Activated CD4-positive, CD25-positive, alpha-beta regulatory T cell treated with anti-CD3 and anti-CD28 coated beads, Interleukin-2, amount 50 U/mL, for 24 hours (primary cell): Measurements from ENCODE around the gene ANO10.
"Not testable (repeated sequence)": the region's sequence is repeated elsewhere in the genome, so short reads cannot be mapped to it uniquely, and the experiment has no call there.

Experiments used
- ATAC-seq, 2 donors: fragments of 150-1000 bp; cut with Tn5 transposase; one replicate each; pipeline ENCODE4 v1.10.0; 2021; ENCODE audit warnings: mild to moderate bottlenecking in 1 of 2, moderate library complexity in 1 of 2

The ANO10 gene

GRCh38 chr3:43621656-43622432, at the start of gene ANO10:
Gene ANO10, minus strand, starts transcription at chr3:43622011. Its CDS starts 16,159 bp downstream, at chr3:43605852.
- peak; percentile 90 to 92 for ATAC-seq

GRCh38 chr3:43670635-43671522, 49.1 kb upstream of the ANO10 start:
- ATAC-seq, result no peak

- not testable (repeated sequence) for ATAC-seq
Observed at GRCh38 chr3:43665011-43665410, 43.2 kb upstream of the ANO10 start.

GRCh38 chr3:43661376-43661775, 39.6 kb upstream of the ANO10 start:
- not testable (repeated sequence) for ATAC-seq

GRCh38 chr3:43659250-43659880, 37.6 kb upstream of the ANO10 start:
- ATAC-seq, result no peak

GRCh38 chr3:43656390-43656789, 34.6 kb upstream of the ANO10 start:
- ATAC-seq, result not testable (repeated sequence)

GRCh38 chr3:43650345-43650744, 28.5 kb upstream of the ANO10 start:
- ATAC-seq, result no peak

GRCh38 chr3:43649365-43649968, 27.7 kb upstream of the ANO10 start:
- no peak for ATAC-seq

GRCh38 chr3:43648957-43649356, 27.1 kb upstream of the ANO10 start:
- ATAC-seq, result no peak

GRCh38 chr3:43647331-43648166, 25.7 kb upstream of the ANO10 start:
- no peak for ATAC-seq

GRCh38 chr3:43644443-43644842, 22.6 kb upstream of the ANO10 start:
- no peak for ATAC-seq

- no peak for ATAC-seq
Observed at GRCh38 chr3:43641306-43642114, 19.7 kb upstream of the ANO10 start.

- ATAC-seq, result no peak
Observed at GRCh38 chr3:43640681-43641080, 18.9 kb upstream of the ANO10 start.

- ATAC-seq, result peak in 1 of 2 donors; percentile 43
Observed at GRCh38 chr3:43638594-43639447, 17.0 kb upstream of the ANO10 start.

- no peak for ATAC-seq
Observed at GRCh38 chr3:43637702-43638101, 15.9 kb upstream of the ANO10 start.

- ATAC-seq, result no peak
Observed at GRCh38 chr3:43632986-43633385, 11.2 kb upstream of the ANO10 start.

- no peak for ATAC-seq
Observed at GRCh38 chr3:43632269-43632733, 10.5 kb upstream of the ANO10 start.

- no peak for ATAC-seq
Observed at GRCh38 chr3:43629741-43630140, 7.9 kb upstream of the ANO10 start.

GRCh38 chr3:43629257-43629656, 7.4 kb upstream of the ANO10 start:
- peak; percentile 83 to 84 for ATAC-seq

GRCh38 chr3:43627360-43627759, 5.5 kb upstream of the ANO10 start:
- ATAC-seq, result peak; percentile 32 to 61
